ENCODE measurements around the gene HSPA1A. TPM values are rescaled to one million over a fixed set of nuclear protein-coding genes. Genes with fewer than 3 reads are reported as not detected.
A peak's percentile ranks its signal among the peaks of the same experiment; 100 is the strongest.
"Not testable (repeated sequence)": the region's sequence is repeated elsewhere in the genome, so short reads cannot be mapped to it uniquely, and the experiment has no call there.

The HSPA1A gene
- total RNA-seq, 1 donor from 2014 or later, result 84.7 TPM

- DNase-seq (ENCODE audit: low spot score), result not testable (repeated sequence)
Measured at GRCh38 chr6:31808599-31808998, 6.7 kb upstream of the HSPA1A start.

GRCh38 chr6:31811645-31812044 lies 3.7 kb upstream of the HSPA1A start:
- no peak for DNase-seq (ENCODE audit: low spot score)

- DNase-seq (ENCODE audit: low spot score), result no peak
Measured at GRCh38 chr6:31813465-31813849, 1.9 kb upstream of the HSPA1A start.

GRCh38 chr6:31814677-31815024 lies 692 bp upstream of the HSPA1A start:
- peak; percentile 99 for DNase-seq (ENCODE audit: low spot score)

- DNase-seq (ENCODE audit: low spot score), result not testable (repeated sequence)
Measured at GRCh38 chr6:31817133-31817928, 2.0 kb downstream of the HSPA1A start.

- not testable (repeated sequence) for DNase-seq (ENCODE audit: low spot score)
Measured at GRCh38 chr6:31817929-31818511, 2.7 kb downstream of the HSPA1A start.

- DNase-seq (ENCODE audit: low spot score), result no peak
Measured at GRCh38 chr6:31819871-31820299, 4.5 kb downstream of the HSPA1A start.

- DNase-seq (ENCODE audit: low spot score), result not testable (repeated sequence)
Measured at GRCh38 chr6:31820399-31820798, 5.1 kb downstream of the HSPA1A start.

GRCh38 chr6:31821301-31822035 lies 6.1 kb downstream of the HSPA1A start:
- DNase-seq (ENCODE audit: low spot score), result no peak

GRCh38 chr6:31822036-31822821 lies 6.9 kb downstream of the HSPA1A start:
- peak; percentile 88 for DNase-seq (ENCODE audit: low spot score)

GRCh38 chr6:31823592-31824196 lies 8.4 kb downstream of the HSPA1A start:
- not testable (repeated sequence) for DNase-seq (ENCODE audit: low spot score)

GRCh38 chr6:31825553-31825952 lies 10.2 kb downstream of the HSPA1A start:
- DNase-seq (ENCODE audit: low spot score), result no peak

GRCh38 chr6:31826793-31827285 lies 11.5 kb downstream of the HSPA1A start:
- peak; percentile 96 for DNase-seq (ENCODE audit: low spot score)

- peak; percentile 100 for DNase-seq (ENCODE audit: low spot score)
Measured at GRCh38 chr6:31827286-31828079, 12.1 kb downstream of the HSPA1A start, which contains the start of gene HSPA1B. TSS of gene HSPA1B (plus strand) at chr6:31827738. CDS start at chr6:31827951, 213 bp downstream.

GRCh38 chr6:31829633-31830283 lies 14.4 kb downstream of the HSPA1A start:
- peak; percentile 75 for DNase-seq (ENCODE audit: low spot score)

GRCh38 chr6:31830886-31831335 lies 15.6 kb downstream of the HSPA1A start:
- no peak for DNase-seq (ENCODE audit: low spot score)

GRCh38 chr6:31831350-31832215 lies 16.2 kb downstream of the HSPA1A start:
- DNase-seq (ENCODE audit: low spot score), result no peak
